Thyroid gland (tissue), 4 donors: Measurements from ENCODE around the gene RCVRN. TPM values are rescaled to one million over a fixed set of nuclear protein-coding genes. Genes with fewer than 3 reads are reported as not detected.
A peak's percentile ranks its signal among the peaks of the same experiment; 100 is the strongest.

Source experiments
- DNase-seq, 2 donors: peaks; one replicate each; pipeline ENCODE4 v3.0.0-alpha.2; 2019
- H3K27ac ChIP-seq, 3 donors: fragments of 200-600 bp; sonication (generic); 1 replicate in 2 of 3; 2 replicates in 1 of 3; pipeline ENCODE4 v1.5.1; 2016 to 2019; ENCODE audit warnings: mild to moderate bottlenecking in 1 of 3, moderate library complexity in 1 of 3
- H3K27me3 ChIP-seq: fragments of 200-600 bp; sonication (generic); one replicate; pipeline ENCODE4 v1.5.1; 2019
- H3K36me3 ChIP-seq, 2 donors: fragments of 200-600 bp; sonication (generic); one replicate each; pipeline ENCODE4 v1.5.1; 2016 to 2019
- H3K4me1 ChIP-seq, 2 donors: fragments of 200-600 bp; sonication (generic); one replicate each; pipeline ENCODE4 v1.5.1; 2017 to 2019
- H3K4me3 ChIP-seq, 3 donors: fragments of 200-600 bp; sonication (generic); replicated peaks in 1 of 3; 1 replicate in 2 of 3; 2 replicates in 1 of 3; pipeline ENCODE4 v1.5.1; 2016; ENCODE audit warnings: mild to moderate bottlenecking in 1 of 3
- H3K9me3 ChIP-seq: fragments of 200-600 bp; sonication (generic); one replicate; pipeline ENCODE4 v1.5.1; 2017
- CTCF ChIP-seq, 6 experiments: fragments of 200-600 bp in 3 of 6; fragments of 450-650 bp in 3 of 6; sonication (generic) in 3 of 6; IDR thresholded peaks; one replicate each; pipeline ENCODE4 v1.5.1; 2016 to 2019; ENCODE audit warnings: antibody characterized with exemption in 6 of 6, mild to moderate bottlenecking in 2 of 6, inconsistent platforms in 1 of 6, moderate library complexity in 1 of 6
- POLR2A ChIP-seq, 2 donors: fragments of 450-650 bp; IDR thresholded peaks; one replicate each; pipeline ENCODE4 v1.6.1; 2017; ENCODE audit warnings: antibody characterized with exemption in 2 of 2, mild to moderate bottlenecking in 2 of 2, moderate library complexity in 1 of 2
- WGBS, 2 donors: methylation state at CpG; one replicate each; pipeline ENCODE4 v1.1.5; 2017; 5-methylcytosine and 5-hydroxymethylcytosine counted together
- intact Hi-C: fragments of 100-400 bp; cut with DNase I; formaldehyde crosslinking; loops from one replicate; pipeline ENCODE4 v1.15.1; 2023
- total RNA-seq, 4 donors: library from RNA; depleted of rRNA; stranded (reverse); fragments of >200 nt; gene quantifications; one replicate each; pipeline ENCODE4 v1.2.3, GENCODE V29; 2016

Gene RCVRN
- total RNA-seq, 4 donors from 2014 or later, result not detected

DNA sequence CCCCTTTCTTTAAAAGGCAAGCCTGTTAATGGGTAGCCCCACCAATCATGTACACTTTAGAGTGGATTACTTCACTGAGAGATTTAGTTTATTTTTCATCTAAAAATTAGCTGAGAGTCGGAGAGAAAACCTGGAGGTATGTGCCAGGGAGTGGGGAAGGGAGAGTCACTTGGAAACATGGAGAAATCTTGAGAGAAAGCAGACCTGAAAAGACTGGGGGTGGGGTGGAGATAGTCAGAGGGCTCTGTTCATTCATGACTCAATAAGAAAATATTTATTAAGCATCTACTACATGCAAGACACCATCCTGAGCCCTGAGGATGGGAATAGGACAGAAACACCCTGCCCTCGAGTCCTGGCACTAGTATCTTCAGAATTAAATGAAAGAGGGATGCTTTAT is 27.4 kb upstream of the RCVRN start:
- WGBS, 2 donors, result 77 to 84% methylated on average over 2 of the region's 2 CpGs
- Histone ChIP-seq H3K4me3 (no peak overlapping the region), H3K27ac (no peak overlapping the region), H3K36me3 (no peaks in the 10 kb centered on the region), H3K27me3 (no peaks in the 10 kb centered on the region), H3K9me3 (no peaks in the 10 kb centered on the region), H3K4me1 (no peaks in the 10 kb centered on the region)
- intact Hi-C loops, result no loop called here
- no peak for DNase-seq
- TF ChIP-seq POLR2A (IDR thresholded peaks at IDR 0.05), result no peak
- no peak for TF ChIP-seq CTCF (IDR thresholded peaks at IDR 0.05)

- WGBS, 2 donors, result 67 to 68% methylated on average over 12 of the region's 12 CpGs
- intact Hi-C loops, result no loop called here
These were observed 26.2 kb upstream of the RCVRN start for GRCh38 chr17:9931144-9931741.

GRCh38 chr17:9929871-9930270 is 24.8 kb upstream of the RCVRN start:
- no peaks in the 10 kb centered on the region for H3K36me3 ChIP-seq
- intact Hi-C loops, result loop anchor here (10.0 kb wide), 1 partner anchor 695 kb away; no protein-coding TSS in a partner anchor
- H3K9me3 ChIP-seq, result no peaks in the 10 kb centered on the region
- no peak overlapping the region for H3K27ac ChIP-seq
- DNase-seq, result no peak
- 67 to 86% methylated on average over 8 of the region's 8 CpGs for WGBS, 2 donors
- no peaks in the 10 kb centered on the region for H3K27me3 ChIP-seq
- no peaks in the 10 kb centered on the region for H3K4me1 ChIP-seq
- no peak overlapping the region for H3K4me3 ChIP-seq
- no peak for TF ChIP-seq CTCF (IDR thresholded peaks at IDR 0.05)
- TF ChIP-seq POLR2A (IDR thresholded peaks at IDR 0.05), result no peak

More at GRCh38 chr17:9931144-9931741, 26.2 kb upstream of the RCVRN start:
- H3K4me3 ChIP-seq, result no peak overlapping the region
- TF ChIP-seq CTCF (IDR thresholded peaks at IDR 0.05) (no peak), POLR2A (IDR thresholded peaks at IDR 0.05) (no peak)
- H3K36me3 ChIP-seq, result no peaks in the 10 kb centered on the region
- DNase-seq, result no peak
- no peaks in the 10 kb centered on the region for H3K9me3 ChIP-seq
- no peaks in the 10 kb centered on the region for H3K27me3 ChIP-seq
- no peak overlapping the region for H3K27ac ChIP-seq
- no peaks in the 10 kb centered on the region for H3K4me1 ChIP-seq

- TF ChIP-seq POLR2A (IDR thresholded peaks at IDR 0.05), result no peak
- peak in 1 of 6 experiments; percentile 20 for TF ChIP-seq CTCF (IDR thresholded peaks at IDR 0.05)
- no peaks in the 10 kb centered on the region for H3K9me3 ChIP-seq
- 32 to 33% methylated on average over 13 of the region's 13 CpGs for WGBS, 2 donors
- no peak overlapping the region for H3K27ac ChIP-seq
- intact Hi-C loops, result loop anchor here (10.0 kb wide), 1 partner anchor 696 kb away; no protein-coding TSS in a partner anchor
- no peaks in the 10 kb centered on the region for H3K27me3 ChIP-seq
- DNase-seq, result no peak
- no peak overlapping the region for H3K4me3 ChIP-seq
- no peaks in the 10 kb centered on the region for H3K4me1 ChIP-seq
- H3K36me3 ChIP-seq, result no peaks in the 10 kb centered on the region
These were observed 23.7 kb upstream of the RCVRN start for GRCh38 chr17:9928601-9929333.
